WI38 (cell line): Measurements from ENCODE around the gene TNRC6B.

ENCODE experiments used
- H3K4me3 ChIP-seq: 2 replicates; pipeline ENCODE4 v1.5.1; 2011; ENCODE audit warnings: low read depth, mild to moderate bottlenecking, control low read depth, low read length
- CTCF ChIP-seq: IDR thresholded peaks from 2 replicates; pipeline ENCODE4 v1.5.1; 2012; ENCODE audit warnings: low read depth, mild to moderate bottlenecking, control low read depth, low read length

The TNRC6B gene

GRCh38 chr22:40237241-40237640, 59.5 kb downstream of the TNRC6B start:
- no peak for TF ChIP-seq CTCF
- H3K4me3 ChIP-seq = no peak overlapping the region

GRCh38 chr22:40237788-40238424, 60.2 kb downstream of the TNRC6B start:
- no peak overlapping the region for H3K4me3 ChIP-seq
- TF ChIP-seq CTCF = no peak

GRCh38 chr22:40238425-40239344, 61.0 kb downstream of the TNRC6B start:
- TF ChIP-seq CTCF = no peak
- H3K4me3 ChIP-seq = no peak overlapping the region

- no peak for TF ChIP-seq CTCF
- no peak overlapping the region for H3K4me3 ChIP-seq
Measured at GRCh38 chr22:40239345-40239683, 61.6 kb downstream of the TNRC6B start.

- H3K4me3 ChIP-seq = no peak overlapping the region
- no peak for TF ChIP-seq CTCF
Measured at GRCh38 chr22:40240160-40240559, 62.4 kb downstream of the TNRC6B start.

- H3K4me3 ChIP-seq = no peak overlapping the region
- TF ChIP-seq CTCF = no peak
Measured at GRCh38 chr22:40240686-40241085, 63.0 kb downstream of the TNRC6B start.

- TF ChIP-seq CTCF = no peak
- H3K4me3 ChIP-seq = no peak overlapping the region
Measured at GRCh38 chr22:40241200-40241763, 63.6 kb downstream of the TNRC6B start.
